DND-41 (cell line): Measurements from ENCODE around the gene PTPRE.

Experiments
- ATAC-seq: fragments of 200-7000 bp; cut with Tn5 transposase; 3 replicates; pipeline ENCODE4 v1.9.1; 2021; ENCODE audit warnings: low read depth; ENCODE audit not compliant: insufficient read depth
- DNase-seq: peaks from one replicate; pipeline ENCODE4 v3.0.0-alpha.2; 2020
- H2AFZ ChIP-seq: 2 replicates; pipeline ENCODE4 v1.6.0; 2012; ENCODE audit warnings: low read depth, low read length
- H3K27ac ChIP-seq: 2 replicates; pipeline ENCODE4 v1.5.1; 2012; ENCODE audit warnings: low read length, inconsistent platforms
- H3K27me3 ChIP-seq: fragments of 200-600 bp; sonication (generic); 2 replicates; pipeline ENCODE4 v1.6.0; 2012; ENCODE audit warnings: low read length, mild to moderate bottlenecking, inconsistent platforms; ENCODE audit not compliant: insufficient read depth, poor library complexity
- H3K36me3 ChIP-seq: 2 replicates; pipeline ENCODE4 v1.5.1; 2012; ENCODE audit warnings: low read length, inconsistent platforms; ENCODE audit not compliant: insufficient read depth
- H3K4me1 ChIP-seq: 2 replicates; pipeline ENCODE4 v1.5.1; 2012; ENCODE audit warnings: mild to moderate bottlenecking, low read length; ENCODE audit not compliant: insufficient read depth
- H3K4me2 ChIP-seq: 2 replicates; pipeline ENCODE4 v1.6.0; 2012; ENCODE audit warnings: mild to moderate bottlenecking, moderate library complexity, low read length, inconsistent platforms; ENCODE audit not compliant: insufficient read depth
- H3K4me3 ChIP-seq, 2 experiments: fragments of 200-600 bp in 1 of 2; shearing (Covaris generic) in 1 of 2; 2 replicates each; pipeline ENCODE4 v1.5.1; 2012 to 2016; ENCODE audit warnings: inconsistent platforms in 2 of 2, low read length in 2 of 2, mild to moderate bottlenecking in 2 of 2, low read depth in 1 of 2, moderate library complexity in 1 of 2
- H3K79me2 ChIP-seq: 2 replicates; pipeline ENCODE4 v1.6.0; 2012; ENCODE audit warnings: low read length, inconsistent platforms; ENCODE audit not compliant: insufficient read depth
- H3K9ac ChIP-seq: 2 replicates; pipeline ENCODE4 v1.6.0; 2012; ENCODE audit warnings: low read depth, mild to moderate bottlenecking, inconsistent platforms, low read length, moderate library complexity
- H3K9me3 ChIP-seq: 2 replicates; pipeline ENCODE4 v1.5.1; 2012; ENCODE audit warnings: low read length, moderate library complexity, mild to moderate bottlenecking, inconsistent platforms; ENCODE audit not compliant: insufficient read depth, severe bottlenecking
- H4K20me1 ChIP-seq: 2 replicates; pipeline ENCODE4 v1.6.0; 2012; ENCODE audit warnings: low read length; ENCODE audit not compliant: insufficient read depth
- EZH2 ChIP-seq: IDR thresholded peaks from 3 replicates; pipeline ENCODE4 v1.6.1; 2012; ENCODE audit warnings: borderline replicate concordance, low read depth, mild to moderate bottlenecking, moderate library complexity, low read length, inconsistent platforms; ENCODE audit not compliant: severe bottlenecking
- TF ChIP-seq, protein P1 (sequence below): IDR thresholded peaks from 2 replicates; pipeline ENCODE4 v1.5.1; 2012; ENCODE audit warnings: borderline replicate concordance, low read length, moderate library complexity, mild to moderate bottlenecking; ENCODE audit not compliant: poor library complexity, severe bottlenecking; ENCODE audit errors: extremely low read depth

PTPRE gene

DNA sequence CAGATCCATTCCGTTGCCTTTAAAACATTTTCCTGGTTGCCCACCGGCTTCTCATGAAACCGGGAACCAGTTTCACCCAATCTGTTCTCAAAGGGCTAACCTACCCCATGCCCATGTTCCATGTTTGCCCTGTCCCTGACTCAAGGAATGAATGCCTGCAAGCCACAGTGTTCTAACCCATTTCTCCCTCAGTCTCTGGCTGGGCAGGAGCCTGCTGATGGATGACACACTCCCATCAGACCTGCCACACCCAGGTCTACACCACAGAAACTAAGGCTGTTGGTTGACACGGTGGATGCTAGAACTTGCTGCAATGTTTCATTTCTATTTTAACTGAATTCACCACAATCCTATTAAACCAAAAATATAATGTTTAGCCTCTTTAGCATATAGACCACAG lies 29.8 kb upstream of the PTPRE start:
- H3K4me3 ChIP-seq: no peak overlapping the region
- TF ChIP-seq, protein P1, sequence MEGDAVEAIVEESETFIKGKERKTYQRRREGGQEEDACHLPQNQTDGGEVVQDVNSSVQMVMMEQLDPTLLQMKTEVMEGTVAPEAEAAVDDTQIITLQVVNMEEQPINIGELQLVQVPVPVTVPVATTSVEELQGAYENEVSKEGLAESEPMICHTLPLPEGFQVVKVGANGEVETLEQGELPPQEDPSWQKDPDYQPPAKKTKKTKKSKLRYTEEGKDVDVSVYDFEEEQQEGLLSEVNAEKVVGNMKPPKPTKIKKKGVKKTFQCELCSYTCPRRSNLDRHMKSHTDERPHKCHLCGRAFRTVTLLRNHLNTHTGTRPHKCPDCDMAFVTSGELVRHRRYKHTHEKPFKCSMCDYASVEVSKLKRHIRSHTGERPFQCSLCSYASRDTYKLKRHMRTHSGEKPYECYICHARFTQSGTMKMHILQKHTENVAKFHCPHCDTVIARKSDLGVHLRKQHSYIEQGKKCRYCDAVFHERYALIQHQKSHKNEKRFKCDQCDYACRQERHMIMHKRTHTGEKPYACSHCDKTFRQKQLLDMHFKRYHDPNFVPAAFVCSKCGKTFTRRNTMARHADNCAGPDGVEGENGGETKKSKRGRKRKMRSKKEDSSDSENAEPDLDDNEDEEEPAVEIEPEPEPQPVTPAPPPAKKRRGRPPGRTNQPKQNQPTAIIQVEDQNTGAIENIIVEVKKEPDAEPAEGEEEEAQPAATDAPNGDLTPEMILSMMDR: no peak
- TF ChIP-seq EZH2: no peak
- no peak overlapping the region for H2AFZ ChIP-seq
- no peak overlapping the region for H3K4me2 ChIP-seq
- no peak for DNase-seq
- no peaks in the 10 kb centered on the region for H3K79me2 ChIP-seq
- no peaks in the 10 kb centered on the region for H4K20me1 ChIP-seq
- no peaks in the 10 kb centered on the region for H3K36me3 ChIP-seq
- H3K27me3 ChIP-seq: peaks cover 5% of the 10 kb centered on the region
- no peak overlapping the region for H3K9ac ChIP-seq
- no peaks in the 10 kb centered on the region for H3K9me3 ChIP-seq
- peaks cover 12% of the 10 kb centered on the region for H3K4me1 ChIP-seq
- ATAC-seq: no peak
- no peak overlapping the region for H3K27ac ChIP-seq

DNA sequence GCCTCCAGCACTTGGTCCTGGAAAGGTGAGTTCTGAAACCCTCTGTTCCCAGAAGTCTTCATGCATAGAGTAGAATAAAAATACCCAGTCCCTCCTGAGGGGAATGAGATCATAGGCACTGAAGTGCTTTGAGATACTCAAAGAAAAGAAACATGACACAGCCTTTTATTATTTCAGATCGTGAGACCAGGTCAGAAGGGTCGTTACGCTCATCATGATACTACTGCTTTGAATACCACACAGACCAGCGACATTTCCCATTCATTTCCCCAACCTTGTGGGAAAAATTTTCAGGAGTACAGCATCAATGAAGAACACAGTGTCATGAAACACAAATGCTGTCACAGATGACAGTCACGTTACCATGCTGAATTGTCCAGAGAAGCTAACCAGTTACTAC lies 29.2 kb upstream of the PTPRE start:
- H3K27ac ChIP-seq: no peak overlapping the region
- ATAC-seq (no peak), DNase-seq (no peak)
- no peaks in the 10 kb centered on the region for H4K20me1 ChIP-seq
- no peak overlapping the region for H3K9ac ChIP-seq
- H3K36me3 ChIP-seq: no peaks in the 10 kb centered on the region
- no peak overlapping the region for H3K4me2 ChIP-seq
- H3K79me2 ChIP-seq: no peaks in the 10 kb centered on the region
- peaks cover 12% of the 10 kb centered on the region for H3K4me1 ChIP-seq
- H3K4me3 ChIP-seq: no peak overlapping the region
- no peak overlapping the region for H2AFZ ChIP-seq
- no peak for TF ChIP-seq EZH2
- TF ChIP-seq, protein P1: no peak
- H3K27me3 ChIP-seq: peaks cover 5% of the 10 kb centered on the region
- no peaks in the 10 kb centered on the region for H3K9me3 ChIP-seq

DNA sequence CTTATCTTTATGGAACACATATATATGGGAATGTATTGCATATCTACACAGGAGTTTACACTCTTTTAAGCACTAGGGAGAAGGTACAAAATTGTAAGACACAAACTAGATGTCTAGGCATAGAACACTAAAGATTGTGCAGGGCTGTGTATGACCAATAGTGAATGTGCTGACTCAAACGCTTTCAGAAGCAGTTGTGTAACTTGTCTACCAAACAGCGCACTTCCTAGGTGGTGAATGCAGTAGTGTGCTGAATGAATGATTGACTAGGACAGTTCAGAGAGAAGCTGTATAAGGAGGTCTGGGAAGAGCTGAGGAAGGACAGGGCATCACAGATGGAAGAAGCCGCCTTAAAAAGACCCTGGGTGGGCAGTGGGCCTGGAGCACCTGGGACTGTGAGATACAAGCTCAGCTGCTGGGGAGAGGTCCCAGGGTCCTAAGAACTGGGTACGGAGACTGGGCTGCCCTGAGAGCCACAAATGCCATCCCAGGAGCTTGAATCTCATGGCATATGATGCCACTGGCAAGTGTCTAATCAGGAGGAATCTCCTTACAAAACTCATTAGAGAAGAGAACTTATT lies 28.3 kb upstream of the PTPRE start:
- DNase-seq: no peak
- no peak overlapping the region for H2AFZ ChIP-seq
- TF ChIP-seq, protein P1: no peak
- no peak for TF ChIP-seq EZH2
- peaks cover 5% of the 10 kb centered on the region for H3K27me3 ChIP-seq
- H3K9ac ChIP-seq: no peak overlapping the region
- H3K4me1 ChIP-seq: peaks cover 12% of the 10 kb centered on the region
- H4K20me1 ChIP-seq: no peaks in the 10 kb centered on the region
- no peak overlapping the region for H3K4me3 ChIP-seq
- no peak overlapping the region for H3K27ac ChIP-seq
- no peak overlapping the region for H3K4me2 ChIP-seq
- no peak for ATAC-seq
- no peaks in the 10 kb centered on the region for H3K9me3 ChIP-seq
- no peaks in the 10 kb centered on the region for H3K36me3 ChIP-seq
- H3K79me2 ChIP-seq: no peaks in the 10 kb centered on the region
